HL-60/S4 treated with phorbol 12-myristate 13-acetate at 8.2 ng/mL for 4 days and 3 days (cell line): ENCODE measurements around the gene TBC1D22A.

Experiments
- in situ Hi-C: fragments of 300-500 bp; cut with MboI; formaldehyde crosslinking; loops from 2 replicates; pipeline ENCODE4 v1.15.0; 2022; ENCODE audit warnings: low sequenced_read_pairs

Gene TBC1D22A

DNA sequence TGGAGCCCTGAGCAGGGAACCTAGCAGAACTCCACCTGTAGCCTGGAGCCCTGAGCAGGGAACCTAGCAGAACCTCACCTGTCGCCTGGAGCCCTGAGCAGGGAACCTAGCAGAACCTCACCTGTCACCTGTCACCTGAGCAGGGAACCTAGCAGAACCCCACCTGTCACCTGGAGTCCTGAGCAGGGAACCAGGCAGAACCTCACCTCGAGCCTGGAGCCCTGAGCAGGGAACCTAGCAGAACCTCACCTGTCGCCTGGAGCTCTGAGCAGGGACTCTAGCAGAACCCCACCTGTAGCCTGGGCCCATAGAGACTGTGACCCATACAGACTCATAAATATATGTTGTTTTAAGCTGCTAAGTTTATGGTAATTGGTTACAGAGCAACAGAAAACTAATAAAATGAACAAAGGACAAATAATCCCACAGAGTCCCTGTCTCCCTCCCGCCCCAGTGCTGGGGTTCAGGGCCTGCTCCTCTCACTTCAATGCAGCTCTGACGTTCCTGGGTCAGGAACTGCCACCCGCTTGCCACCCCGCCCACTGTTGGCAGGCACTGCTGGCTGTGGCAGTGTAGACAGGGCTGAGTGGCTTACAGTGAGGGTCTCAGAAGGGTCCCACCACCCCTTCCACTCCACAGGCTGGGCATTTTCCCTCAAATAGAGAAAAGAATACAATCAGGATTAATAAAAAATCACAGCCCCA is 259.1 kb downstream of the TBC1D22A start:
- in situ Hi-C loops: no loop called here

DNA sequence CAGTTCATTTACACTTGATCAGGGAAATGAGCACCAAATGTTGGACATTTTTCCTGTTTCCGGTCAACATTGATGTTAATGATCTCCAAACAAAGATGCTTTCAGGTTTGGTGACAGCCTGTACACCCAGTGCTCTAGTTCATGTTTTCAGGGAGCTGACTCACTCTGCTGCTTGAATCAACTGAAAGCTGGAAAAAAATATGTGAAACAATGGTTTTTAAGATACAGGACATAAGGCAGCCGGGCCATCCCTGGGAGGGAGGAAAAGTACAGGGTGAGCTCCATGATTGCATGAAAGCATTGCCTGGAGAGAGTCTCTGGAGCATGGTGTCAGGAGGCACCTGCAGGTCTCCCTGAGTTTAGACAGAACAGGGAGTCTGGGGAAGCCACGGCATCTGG is 259.6 kb downstream of the TBC1D22A start:
- in situ Hi-C loops: no loop called here

DNA sequence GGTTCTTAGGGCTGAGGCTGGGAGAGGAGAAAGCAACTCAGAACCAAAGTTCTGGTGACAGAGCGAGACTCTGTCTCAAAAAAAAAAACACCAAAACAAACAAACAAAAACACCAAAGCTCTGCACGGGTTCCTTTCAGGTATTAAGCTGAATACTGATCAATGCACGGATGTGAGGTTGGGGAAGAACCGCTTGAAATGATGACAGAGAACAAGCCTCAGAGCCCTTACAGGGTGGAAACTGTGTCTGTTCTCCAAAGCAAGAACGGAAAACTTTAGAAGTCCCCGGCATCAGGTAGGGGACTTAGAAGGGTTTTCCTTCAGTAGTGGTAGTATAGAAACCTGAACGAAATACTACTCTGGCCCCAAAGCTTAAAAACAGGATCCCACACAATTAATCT is 260.0 kb downstream of the TBC1D22A start:
- in situ Hi-C loops: no loop called here

DNA sequence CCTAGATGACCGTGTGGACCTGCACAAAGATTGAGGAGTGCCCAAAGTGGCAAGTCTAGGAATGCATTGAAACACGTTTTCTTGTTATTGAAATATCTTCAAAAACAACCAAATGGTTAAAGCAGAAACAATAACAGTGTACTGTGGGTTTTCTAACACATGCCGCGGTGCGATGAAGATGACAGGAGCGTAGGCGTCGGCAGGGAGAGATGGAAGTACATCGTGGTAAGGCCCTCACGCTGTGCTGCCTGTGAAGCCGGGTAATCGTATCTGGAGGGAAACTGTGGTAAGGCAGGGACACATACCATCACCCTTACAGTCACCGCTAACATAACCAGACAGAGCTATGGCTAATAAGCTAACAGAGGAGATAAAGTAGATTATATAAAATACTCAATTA is 261.4 kb downstream of the TBC1D22A start:
- in situ Hi-C loops: no loop called here

DNA sequence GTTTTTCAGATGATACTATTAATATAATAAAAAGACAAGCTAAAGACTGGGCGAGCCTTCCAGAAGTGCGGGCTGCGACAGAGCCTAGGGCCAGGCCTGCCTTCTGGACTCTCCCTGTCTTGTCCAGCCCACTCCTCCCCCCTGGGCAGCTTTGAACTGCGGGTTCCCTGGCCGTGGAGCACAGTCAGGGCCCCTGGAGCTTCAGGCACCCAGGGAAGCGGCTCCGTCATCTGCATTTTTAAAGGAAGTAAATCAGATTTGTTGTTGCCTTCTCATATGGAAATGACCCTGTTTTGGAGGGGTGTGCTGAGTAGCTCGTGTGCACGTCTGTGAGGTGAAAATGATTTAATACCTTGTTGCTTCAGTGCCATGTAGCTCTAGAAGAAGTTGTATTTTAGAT is 265.3 kb downstream of the TBC1D22A start:
- in situ Hi-C loops: no loop called here

DNA sequence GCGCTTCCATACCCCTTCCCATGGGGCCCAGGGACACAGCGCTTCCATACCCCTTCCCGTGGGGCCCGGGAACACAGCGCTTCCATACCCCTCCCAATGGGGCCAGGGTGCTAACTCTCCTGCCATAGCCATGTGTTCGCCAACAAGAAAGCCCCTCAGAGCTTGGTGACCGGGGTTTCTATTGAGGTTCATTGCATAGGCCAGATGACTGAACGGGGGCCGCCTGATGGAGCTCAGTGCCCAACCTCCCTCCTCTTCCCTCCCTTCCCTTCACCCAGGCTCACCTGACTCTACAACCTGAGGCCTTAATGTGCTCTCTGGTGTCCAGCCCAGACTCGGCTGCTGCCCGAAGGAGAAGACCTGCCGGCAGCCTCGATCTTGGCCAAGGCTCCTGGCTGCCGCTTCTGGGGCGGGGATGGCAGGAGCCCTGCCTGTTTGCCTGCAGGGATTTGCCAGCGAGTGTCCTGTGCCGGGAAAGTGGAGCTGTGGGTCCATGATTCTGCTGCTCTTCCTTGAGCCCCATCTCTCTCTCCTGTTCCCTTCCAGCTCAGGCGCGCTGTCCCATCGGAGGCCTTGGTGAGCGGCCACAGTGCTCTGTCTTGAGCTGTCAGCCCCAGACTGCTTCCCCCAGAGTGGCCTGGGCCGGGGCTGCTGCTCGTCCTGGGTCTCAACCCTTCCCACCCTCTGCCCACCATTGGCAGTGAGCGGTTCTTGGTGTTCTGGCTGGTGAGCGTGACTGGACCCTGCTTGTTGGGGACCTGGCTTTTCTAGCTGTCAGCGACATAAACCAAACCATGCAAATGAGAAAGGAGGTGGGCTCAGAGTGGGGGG is 267.0 kb downstream of the TBC1D22A start:
- in situ Hi-C loops: no loop called here

DNA sequence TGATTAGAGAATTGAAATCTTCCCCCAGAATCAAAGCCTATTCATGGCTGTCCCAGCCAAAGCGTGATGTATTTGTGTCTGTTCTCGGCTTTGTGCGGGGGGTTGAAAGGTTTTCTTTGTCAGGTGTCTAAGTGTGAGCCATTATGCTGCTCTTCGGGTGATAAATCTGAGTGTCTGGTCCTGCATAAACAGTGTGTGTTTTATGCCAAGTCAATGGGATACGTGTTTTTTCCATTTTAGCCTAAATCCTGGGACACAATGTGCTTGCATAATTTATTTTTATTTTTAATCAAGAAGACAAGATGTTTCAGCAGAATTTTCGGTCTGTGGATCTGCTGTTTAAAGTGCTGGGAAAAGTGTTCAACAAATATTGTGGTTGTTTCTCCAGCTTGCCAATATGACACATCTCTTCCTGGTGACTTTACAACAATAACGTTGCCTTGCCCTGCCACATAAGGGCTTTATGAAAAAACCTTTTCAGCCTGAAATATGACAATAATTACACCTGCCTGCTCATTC is 267.8 kb downstream of the TBC1D22A start:
- in situ Hi-C loops: no loop called here

DNA sequence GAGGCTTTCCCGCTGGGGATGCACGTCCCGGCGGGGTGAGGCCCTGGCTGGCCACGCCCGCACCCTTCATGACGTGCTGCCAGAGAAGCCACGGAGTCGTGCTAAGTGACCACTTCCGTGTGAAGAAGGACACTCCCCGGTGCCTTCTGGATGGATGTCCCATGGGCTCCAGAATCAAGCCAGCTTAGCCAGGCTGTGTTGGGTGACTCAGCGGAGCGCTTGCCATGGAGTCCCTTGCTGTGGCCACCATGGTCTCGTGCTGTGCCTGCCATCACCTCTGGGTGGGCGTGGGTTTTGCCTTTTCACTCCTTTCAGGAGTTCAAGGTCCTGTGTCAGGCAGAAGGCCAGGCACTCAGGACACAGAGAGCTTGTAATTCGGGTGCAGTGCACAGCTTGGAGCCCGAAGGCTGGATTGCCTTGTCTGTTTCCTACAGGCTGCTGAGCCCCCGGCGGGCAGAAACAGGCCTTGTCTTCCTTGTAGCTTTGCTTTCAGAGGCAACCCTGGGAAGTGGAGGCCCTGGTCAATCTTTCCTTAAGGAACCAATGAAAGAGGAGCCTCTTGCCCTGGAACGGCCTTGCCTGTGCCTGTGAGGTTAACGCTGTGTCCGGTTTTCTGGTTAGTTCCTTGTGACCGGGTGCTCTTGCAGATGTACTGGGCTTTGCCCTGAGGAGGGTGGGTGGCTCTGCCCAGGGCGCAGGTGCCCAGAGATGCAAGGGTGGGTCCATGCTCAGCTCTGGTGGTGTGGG is 268.6 kb downstream of the TBC1D22A start:
- in situ Hi-C loops: no loop called here

DNA sequence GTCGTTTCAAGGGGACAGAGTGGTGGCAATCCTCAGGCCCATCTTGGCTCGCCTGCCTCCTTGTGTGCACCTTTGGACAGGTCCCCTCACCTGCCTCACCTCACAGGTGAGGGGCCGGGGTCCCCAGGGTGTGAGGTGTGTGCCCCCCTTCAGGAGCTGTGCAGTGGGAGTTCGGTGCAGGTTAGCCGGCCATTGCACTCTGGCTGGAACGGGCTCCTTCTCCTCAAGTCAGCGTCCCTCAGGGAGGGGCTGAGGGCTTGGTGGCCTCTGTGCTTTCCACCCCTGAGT is 269.1 kb downstream of the TBC1D22A start:
- in situ Hi-C loops: no loop called here

DNA sequence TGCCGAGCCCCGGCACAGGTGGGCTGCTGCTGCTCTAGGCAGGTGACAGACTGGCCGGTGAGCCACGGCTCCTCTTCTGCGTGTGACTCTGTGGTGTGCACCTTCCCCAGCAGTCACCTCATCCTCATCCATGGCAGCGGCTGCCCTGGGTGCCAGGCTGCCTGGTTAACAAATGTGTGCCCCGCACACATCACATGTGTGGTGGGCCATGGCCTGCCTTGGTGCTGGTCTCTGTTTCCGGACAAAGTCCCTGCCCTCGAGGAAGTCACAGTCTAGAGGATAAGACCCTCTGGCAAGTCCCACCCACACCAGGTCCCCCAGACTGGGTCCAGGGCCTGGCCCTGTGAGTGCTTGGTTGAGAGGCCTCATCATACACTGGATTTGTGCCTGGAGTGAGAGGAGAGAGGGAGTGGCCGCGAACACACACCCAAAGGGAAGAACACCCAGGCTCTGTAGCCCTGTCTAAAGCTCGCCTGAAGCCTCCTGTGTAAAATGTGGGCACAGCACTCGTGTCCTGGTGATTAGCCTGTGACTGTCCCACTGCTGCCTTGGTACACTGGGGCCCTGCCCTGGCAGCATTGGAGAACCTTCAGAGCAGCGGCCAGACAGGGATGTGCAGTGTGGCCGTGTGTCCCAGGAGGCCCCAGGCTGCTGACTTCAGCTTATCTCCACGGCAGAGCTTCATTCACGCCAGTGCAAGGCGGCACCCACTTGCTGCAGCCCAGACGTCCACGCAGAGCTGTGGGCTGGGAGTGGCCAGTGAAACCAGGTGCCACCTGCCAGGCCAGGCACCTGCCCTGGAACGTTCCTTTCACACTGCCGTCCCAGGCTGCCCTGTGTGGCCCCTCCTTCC is 269.9 kb downstream of the TBC1D22A start:
- in situ Hi-C loops: no loop called here

DNA sequence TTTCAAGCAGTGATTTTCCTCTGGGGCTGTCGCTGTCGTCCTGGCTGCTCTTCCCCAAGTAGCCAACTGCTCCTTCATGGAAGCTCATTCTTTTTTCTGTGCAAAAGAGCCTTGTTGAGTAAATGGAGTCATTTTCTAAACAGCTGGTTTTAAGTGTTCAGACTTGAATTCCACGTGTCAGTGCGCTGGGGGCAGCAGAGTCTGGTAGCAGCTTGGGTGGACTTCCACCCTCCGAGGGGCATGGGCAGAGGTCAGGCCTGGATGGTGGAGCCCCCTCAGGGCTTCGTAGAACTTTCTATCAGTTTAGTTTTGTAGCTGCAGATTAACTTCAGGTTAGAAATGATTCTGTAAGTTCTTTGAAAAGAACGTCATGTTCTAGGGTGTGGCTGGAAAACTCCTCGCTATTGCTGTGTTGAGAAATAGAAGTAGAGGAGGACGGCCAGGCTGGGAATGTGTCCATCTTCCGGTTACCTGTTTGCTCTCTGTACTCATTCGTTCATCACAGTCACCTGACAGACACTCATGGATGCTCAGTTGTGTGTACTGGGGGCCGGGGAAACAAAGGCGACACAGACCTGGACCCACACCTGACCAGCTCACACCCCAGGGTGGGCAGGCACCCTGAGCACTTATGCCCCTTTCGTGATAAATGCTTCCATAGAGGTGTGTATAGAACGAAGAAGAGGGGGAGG is 270.7 kb downstream of the TBC1D22A start:
- in situ Hi-C loops: no loop called here

DNA sequence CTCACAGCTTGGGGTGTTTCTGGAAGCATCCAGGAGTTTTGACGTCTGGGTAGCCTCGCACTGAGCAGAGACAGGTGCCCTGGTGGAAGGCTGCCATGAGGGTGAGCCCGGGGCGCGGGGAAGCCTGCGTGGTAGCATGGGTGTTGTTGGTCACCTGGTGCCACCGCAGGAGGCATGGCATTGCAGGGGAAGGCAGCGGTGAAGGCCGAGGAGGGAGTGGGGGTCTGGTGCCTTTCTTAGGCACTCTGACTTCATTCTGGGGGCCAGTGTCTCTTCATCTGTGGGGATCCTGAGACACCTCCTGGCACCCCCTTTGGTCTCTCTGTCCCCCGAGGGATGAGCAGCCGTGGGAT is 271.2 kb downstream of the TBC1D22A start:
- in situ Hi-C loops: no loop called here

DNA sequence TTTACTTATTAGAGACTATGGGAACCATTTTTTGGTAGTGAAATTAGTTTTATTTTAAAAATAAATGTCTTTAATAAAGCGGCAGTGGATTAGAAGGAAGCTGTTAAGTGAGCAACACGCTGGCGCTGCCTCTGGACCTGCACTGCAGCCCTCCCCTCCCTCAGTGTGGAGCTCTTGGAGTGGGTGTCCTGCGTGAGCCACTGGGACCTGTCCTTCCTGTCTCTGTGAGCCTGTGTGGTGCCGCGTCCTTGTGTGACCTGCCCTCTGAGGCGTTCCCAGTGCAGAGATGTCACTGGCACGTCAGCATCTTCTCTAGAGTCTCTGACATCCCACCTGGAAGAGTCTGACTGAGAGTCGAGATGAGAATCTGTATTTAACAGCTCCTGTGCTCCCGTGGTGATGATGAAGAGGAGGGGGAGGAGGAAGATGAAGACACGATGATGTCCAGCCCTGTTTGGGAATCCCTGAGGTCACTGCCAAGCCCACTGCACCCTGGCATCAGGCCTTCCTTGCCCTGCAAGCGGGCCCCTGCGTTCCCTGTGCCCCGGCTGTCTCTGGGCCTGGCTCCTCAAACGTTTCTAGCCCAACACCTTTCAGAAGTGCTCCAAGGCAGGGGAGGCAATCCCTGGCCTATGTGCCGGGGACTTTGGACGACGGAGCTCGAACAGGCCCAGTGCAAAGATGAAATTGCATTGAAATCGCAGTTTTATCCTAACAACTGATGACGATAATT is 271.8 kb downstream of the TBC1D22A start:
- in situ Hi-C loops: no loop called here

DNA sequence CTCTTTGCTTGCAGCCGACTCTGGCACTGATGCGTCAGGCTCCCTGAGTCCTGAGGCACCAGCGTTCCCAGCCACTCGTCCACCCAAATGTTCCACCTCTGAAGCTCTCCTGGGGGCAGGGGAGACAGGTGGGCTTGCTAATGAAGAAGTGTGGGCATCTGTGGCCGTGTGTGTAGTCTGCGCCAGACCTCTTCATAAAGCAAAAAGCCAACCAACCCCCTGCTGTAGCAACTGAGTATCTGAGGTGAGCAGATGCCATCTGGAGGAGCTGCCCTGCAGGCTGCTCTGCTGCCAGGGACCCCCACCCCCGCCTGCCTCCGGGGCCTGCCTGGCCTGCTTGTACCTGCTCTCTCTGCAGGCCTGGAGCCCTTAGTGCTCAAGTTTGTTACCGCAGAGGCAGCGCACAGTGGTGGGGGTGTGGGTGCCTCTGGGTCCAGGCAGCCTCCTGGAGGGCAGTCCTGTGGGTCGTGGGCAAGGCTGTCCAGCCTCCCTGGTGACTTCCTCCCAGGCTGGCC is 272.5 kb downstream of the TBC1D22A start:
- in situ Hi-C loops: no loop called here

DNA sequence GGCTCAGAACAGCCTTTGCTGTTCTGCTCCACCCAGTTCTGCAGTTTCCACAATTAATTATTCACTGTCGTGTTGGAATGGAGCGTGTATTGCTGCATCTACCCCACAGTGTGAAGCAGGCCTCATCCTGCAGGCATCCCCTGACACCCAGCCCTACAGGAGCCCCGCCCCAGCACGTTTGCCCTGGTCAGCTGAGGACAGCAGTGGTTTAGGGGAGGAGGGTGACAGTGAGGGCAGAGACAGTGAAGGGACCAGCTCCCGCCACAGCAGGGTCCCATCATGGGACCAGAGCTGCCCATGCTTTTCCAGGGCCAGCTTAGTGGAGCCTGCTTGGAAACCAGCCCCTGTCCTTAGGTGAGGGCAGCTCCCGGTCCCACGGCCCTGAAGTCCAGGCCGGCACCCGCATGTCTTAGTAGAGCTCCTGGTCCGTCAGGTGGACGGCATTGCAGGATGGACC is 273.0 kb downstream of the TBC1D22A start:
- in situ Hi-C loops: no loop called here

DNA sequence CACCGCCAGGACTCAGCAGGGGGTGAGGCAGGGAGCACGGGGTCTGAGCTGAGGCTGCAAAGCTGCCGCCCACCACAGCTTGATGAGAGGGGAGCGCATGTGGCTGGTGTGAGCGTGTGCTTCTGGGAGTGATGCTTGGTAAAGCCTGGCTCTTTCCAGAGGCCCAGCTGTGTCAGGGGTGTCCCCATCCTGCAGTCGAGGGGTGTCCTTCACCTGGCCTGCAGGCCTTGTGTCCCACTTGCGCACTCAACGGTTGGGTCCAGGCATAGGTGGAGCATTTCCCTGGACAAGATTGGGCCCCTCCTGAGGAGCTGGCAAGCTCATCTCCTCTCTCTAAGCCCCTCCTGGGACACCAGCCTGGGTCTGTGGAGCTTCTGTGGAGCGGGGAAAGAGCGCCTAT is 273.9 kb downstream of the TBC1D22A start:
- in situ Hi-C loops: no loop called here

DNA sequence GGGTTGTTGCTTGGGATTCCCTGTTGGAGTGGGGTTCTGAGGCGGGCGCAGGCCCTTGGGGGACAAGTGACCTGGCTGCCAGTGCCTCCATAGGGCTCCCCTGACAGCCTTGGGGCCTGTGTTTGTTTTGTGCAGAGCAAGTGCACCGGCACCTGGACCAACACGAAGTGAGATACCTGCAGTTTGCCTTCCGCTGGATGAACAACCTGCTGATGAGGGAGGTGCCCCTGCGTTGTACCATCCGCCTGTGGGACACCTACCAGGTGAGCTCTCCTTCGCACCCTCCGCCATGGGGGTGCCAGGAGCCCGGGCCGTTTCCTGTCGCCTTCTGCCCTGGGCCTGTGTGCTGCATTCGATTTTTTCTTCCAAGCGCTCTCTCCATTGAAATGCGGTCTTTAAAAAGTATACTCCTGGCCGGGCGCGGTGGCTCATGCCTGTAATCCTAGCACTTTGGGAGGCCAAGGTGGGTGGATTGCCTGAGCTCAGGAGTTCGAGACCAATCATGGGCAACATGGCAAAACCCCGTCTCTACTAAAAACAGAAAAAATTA is 274.6 kb downstream of the TBC1D22A start:
- in situ Hi-C loops: no loop called here

DNA sequence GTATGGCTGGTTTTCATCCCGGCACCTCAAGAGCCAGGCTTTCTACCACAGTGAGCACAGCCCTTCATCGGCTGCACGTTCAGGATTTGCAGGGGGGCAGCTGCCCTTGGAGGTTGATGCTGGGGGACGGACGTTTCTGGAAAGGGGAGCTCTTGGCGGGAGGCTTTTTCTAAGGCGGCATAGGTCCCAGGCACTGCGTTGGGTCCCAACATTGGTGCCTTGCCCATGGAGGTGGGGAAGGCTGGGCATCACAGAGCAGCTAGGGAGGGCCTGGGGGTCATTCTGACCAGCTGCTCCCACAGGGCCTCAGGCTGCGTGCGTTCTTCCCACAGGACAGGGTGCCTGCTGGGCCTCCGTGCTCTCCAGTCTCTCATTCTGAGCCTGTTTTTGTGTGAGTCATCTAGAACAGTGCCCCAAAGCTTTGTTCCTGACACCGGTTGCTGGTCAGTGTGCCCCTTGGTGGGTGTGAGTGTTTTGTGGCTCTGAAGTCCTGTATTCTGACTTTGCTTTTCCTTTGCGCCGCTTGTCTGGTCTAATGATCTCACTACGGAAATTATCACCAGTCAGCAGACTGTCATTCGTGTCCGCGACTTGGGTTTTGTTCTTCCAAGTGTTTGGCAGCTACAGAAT is 275.9 kb downstream of the TBC1D22A start:
- in situ Hi-C loops: no loop called here

DNA sequence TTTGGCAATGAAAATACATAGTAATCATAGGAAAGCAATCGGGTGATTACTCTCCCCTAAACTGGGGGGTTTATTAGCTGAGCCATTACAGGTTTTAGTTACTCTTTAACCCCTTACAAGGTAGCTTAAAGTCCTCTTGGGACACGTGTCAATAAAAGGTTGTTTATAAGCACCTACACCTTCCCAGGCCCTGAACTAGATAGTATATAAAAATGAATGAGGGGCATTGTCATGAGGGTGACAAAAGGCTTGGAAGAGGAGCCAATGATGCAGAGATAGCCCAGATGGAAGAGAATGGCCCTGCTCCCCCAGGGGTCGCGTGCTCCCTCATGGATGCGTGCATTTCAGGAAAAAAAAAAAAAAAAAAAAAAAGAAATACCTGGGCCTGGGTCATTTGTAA is 276.9 kb downstream of the TBC1D22A start:
- in situ Hi-C loops: no loop called here
